Heart right ventricle (tissue), 16 donors: ENCODE results near the gene SIX1. TPM values are rescaled to one million over a fixed set of nuclear protein-coding genes. Genes with fewer than 3 reads are reported as not detected.

Experiments
- ATAC-seq, 8 donors: fragments of 200-7000 bp; cut with Tn5 transposase; one replicate each; pipeline ENCODE4 v1.9.1; 2020; ENCODE audit warnings: mild to moderate bottlenecking in 8 of 8, moderate library complexity in 8 of 8, moderate number of reproducible peaks in 1 of 8
- DNase-seq, 2 donors: peaks; one replicate each; pipeline ENCODE4 v3.0.0-alpha.2; 2020
- H3K27ac ChIP-seq, 10 donors: fragments of 200-600 bp; sonication (generic) in 2 of 10; one replicate each; pipeline versions ENCODE4 v1.5.0 to v1.8.0; 2020 to 2022; ENCODE audit warnings: mild to moderate bottlenecking in 3 of 10
- H3K27me3 ChIP-seq, 7 donors: fragments of 200-600 bp; one replicate each; pipeline ENCODE4 v1.8.0; 2021 to 2022; ENCODE audit warnings: mild to moderate bottlenecking in 2 of 7
- H3K36me3 ChIP-seq, 9 donors: fragments of 200-600 bp; sonication (generic) in 1 of 9; one replicate each; pipeline versions ENCODE4 v1.5.0 to v1.8.0; 2020 to 2022; ENCODE audit warnings: mild to moderate bottlenecking in 2 of 9
- H3K4me1 ChIP-seq, 9 donors: fragments of 200-600 bp; sonication (generic) in 1 of 9; one replicate each; pipeline versions ENCODE4 v1.5.0 to v1.8.0; 2020 to 2022; ENCODE audit warnings: mild to moderate bottlenecking in 4 of 9
- H3K4me3 ChIP-seq, 10 donors: fragments of 200-600 bp; sonication (generic) in 2 of 10; one replicate each; pipeline versions ENCODE4 v1.5.0 to v1.8.0; 2020 to 2022; ENCODE audit warnings: mild to moderate bottlenecking in 7 of 10, moderate library complexity in 2 of 10
- H3K9me3 ChIP-seq, 11 donors: fragments of 200-600 bp in 10 of 11; sonication (generic) in 2 of 11; one replicate each; pipeline versions ENCODE4 v1.5.0 to v1.8.0; 2013 to 2022; ENCODE audit warnings: mild to moderate bottlenecking in 2 of 11, control low read depth in 1 of 11, moderate library complexity in 1 of 11
- WGBS, 2 donors: extraction: QIAGEN DNeasy Blood & Tissue Kit; methylation state at CpG; one replicate each; pipeline ENCODE4 v1.1.7; 2013; ENCODE audit warnings: inconsistent platforms in 1 of 2; 5-methylcytosine and 5-hydroxymethylcytosine counted together
- intact Hi-C, 10 donors: fragments of 100-400 bp; cut with DNase I; formaldehyde crosslinking; loops; one replicate each; pipeline versions ENCODE4 v1.11.1 to v1.14.2; 2022
- polyA plus RNA-seq, 2 donors: library from polyadenylated mRNA; stranded (reverse); fragments of 200-250 nt; gene quantifications; one replicate each; pipeline ENCODE4 v1.2.3, GENCODE V29; 2013
- total RNA-seq, 10 donors: library from RNA; stranded (reverse); fragmentation: NEBNext Ultra II Directional in 3 of 10; extraction: Animal tissue kit (Norgen Biotek cat#: 25700) in 3 of 10; gene quantifications; one replicate each; pipeline versions ENCODE4 v1.2.1 to v1.2.4, GENCODE V29; 2021 to 2023
- TF ChIP-seq, protein P1 (sequence below), 9 donors: fragments of 200-600 bp; sonication (generic) in 2 of 9; IDR thresholded peaks; one replicate each; pipeline versions ENCODE4 v1.5.0 to v1.8.0; 2021 to 2022; ENCODE audit warnings: antibody characterized with exemption in 9 of 9, mild to moderate bottlenecking in 5 of 9, moderate library complexity in 1 of 9
- donor health status: Arrhythmogenic right ventricular cardiomyopathy.
- donor health status: ischemic (EF 13 %, LVEDD 7.1; RV severe dilation, severe dysfunction).
- donor health status: healthy with polysubstance abuse.
- donor health status: DM: no; HTN: yes; CAD: no.
- donor health status: DM: no; HTN: no; CAD: no.
- donor health status: ischemic (EF 25% LVEDD 6.9; RV normal size, moderate dysfunction).
- donor health status: ischemic (EF 25% LVEDD 5.7; RV mildly dilated, moderate dysfunction).
- donor health status: healthy.
- donor health status: DM: yes; HTN: yes; CAD: no.
- donor health status: Ischemic cardiomyopathy.
- donor health status: ischemic (EF 35%, LVEDD 5.7; RV mildly dilated, moderate dysfunction).
- donor health status: nonischemic (EF 11% LVEDD 7.7; RV severe dilation, severe dysfunction).
- donor health status: DM: yes; HTN: yes; CAD: no.
- donor health status: PGD.
- donor health status: ischemic (EF 29% LVEDD 5.4; RV normal size, mild dysfunction).
- donor health status: nonischemic (EF 23%, LVEDD 6.1; RV moderate dilation, normal function).

SIX1 gene
- total and polyA plus RNA-seq, 12 donors = 0.04 to 0.33 TPM; not detected in 10

DNA sequence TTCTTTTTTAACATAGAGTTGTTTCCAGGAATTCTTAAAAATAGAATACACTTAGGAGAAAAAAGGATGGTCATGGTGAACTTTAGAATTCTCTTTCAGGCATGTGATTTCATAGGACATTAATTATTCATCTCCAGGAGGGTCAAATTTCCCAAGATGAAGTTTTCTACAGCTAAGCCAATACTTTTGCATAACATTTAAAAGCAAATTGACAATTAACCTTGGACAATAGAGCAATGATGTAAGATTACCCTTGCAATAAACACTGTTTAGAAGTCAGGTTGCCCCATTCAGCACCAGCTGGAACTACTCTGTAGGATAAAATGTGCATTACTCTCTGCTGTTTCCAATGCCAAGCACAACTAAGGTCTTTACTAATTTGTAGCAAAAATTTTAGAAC, 49.5 kb downstream of the SIX1 start:
- no peaks in the 10 kb centered on the region for H3K36me3 ChIP-seq
- intact Hi-C loops = no loop called here
- no peak for ATAC-seq

DNA sequence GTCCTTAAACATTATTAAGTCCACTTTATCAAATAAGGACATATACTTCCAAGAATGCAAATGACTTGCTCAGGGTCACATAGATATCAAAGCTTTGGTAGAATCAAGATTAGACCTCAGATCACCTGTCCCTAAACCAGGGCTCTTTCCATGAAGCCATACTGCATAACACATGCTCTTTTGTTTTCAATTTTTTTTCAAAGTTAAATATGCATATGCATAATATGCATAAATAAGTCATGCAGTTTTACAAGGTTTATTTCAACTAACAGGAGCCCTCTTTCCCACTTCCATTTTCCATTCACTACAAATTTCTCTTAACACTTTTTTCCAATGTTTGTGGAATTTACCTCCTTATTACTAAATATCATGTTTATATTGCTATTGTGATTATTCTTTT, 53.1 kb downstream of the SIX1 start:
- no peak overlapping the region for H3K4me3 ChIP-seq
- intact Hi-C loops = no loop called here

More for the DNA sequence above, 49.5 kb downstream of the SIX1 start:
- DNase-seq = no peak
- TF ChIP-seq, protein P1, sequence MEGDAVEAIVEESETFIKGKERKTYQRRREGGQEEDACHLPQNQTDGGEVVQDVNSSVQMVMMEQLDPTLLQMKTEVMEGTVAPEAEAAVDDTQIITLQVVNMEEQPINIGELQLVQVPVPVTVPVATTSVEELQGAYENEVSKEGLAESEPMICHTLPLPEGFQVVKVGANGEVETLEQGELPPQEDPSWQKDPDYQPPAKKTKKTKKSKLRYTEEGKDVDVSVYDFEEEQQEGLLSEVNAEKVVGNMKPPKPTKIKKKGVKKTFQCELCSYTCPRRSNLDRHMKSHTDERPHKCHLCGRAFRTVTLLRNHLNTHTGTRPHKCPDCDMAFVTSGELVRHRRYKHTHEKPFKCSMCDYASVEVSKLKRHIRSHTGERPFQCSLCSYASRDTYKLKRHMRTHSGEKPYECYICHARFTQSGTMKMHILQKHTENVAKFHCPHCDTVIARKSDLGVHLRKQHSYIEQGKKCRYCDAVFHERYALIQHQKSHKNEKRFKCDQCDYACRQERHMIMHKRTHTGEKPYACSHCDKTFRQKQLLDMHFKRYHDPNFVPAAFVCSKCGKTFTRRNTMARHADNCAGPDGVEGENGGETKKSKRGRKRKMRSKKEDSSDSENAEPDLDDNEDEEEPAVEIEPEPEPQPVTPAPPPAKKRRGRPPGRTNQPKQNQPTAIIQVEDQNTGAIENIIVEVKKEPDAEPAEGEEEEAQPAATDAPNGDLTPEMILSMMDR (IDR thresholded peaks at IDR 0.05) = no peak
- Histone ChIP-seq H3K27me3 (peaks cover 0 to 12% (median 0%) of the 10 kb centered on the region in 7 donors), H3K9me3 (no peaks in the 10 kb centered on the region), H3K4me1 (no peaks in the 10 kb centered on the region), H3K4me3 (no peak overlapping the region), H3K27ac (no peak overlapping the region)

DNA sequence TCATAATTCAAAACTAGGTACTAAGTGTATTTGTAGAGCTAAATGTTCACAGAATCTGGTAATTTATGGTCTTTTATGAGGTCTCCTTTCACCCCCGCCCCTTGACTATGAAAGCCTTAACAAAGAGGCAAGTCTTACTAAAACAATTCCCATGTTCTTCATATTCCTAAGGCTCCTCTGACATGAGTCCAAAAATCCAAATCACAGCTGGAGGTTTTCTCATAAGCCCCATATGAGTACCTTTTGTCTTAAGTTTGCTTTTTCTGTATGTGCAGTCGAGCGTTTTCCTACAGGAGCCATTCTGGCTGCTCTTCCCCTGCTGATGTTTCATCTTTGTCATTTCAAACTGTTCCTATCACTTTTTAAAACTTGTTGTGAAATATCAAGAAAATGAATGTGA, 55.2 kb downstream of the SIX1 start:
- TF ChIP-seq, protein P1 (IDR thresholded peaks at IDR 0.05) = no peak
- no peak for DNase-seq
- no peaks in the 10 kb centered on the region for H3K9me3 ChIP-seq
- WGBS, 2 donors = 91 to 92% methylated on average over 3 of the region's 3 CpGs
- peaks cover 0 to 5% (median 0%) of the 10 kb centered on the region in 7 donors for H3K27me3 ChIP-seq
- H3K27ac ChIP-seq = no peak overlapping the region
- H3K36me3 ChIP-seq = no peaks in the 10 kb centered on the region
- no peak overlapping the region for H3K4me3 ChIP-seq
- intact Hi-C loops = no loop called here
- no peaks in the 10 kb centered on the region for H3K4me1 ChIP-seq
- no peak for ATAC-seq

More for the DNA sequence above, 53.1 kb downstream of the SIX1 start:
- TF ChIP-seq, protein P1 (IDR thresholded peaks at IDR 0.05) = no peak
- ATAC-seq (no peak), DNase-seq (no peak)
- H3K36me3 ChIP-seq = no peaks in the 10 kb centered on the region
- no peaks in the 10 kb centered on the region for H3K4me1 ChIP-seq
- peaks cover 0 to 12% (median 0%) of the 10 kb centered on the region in 7 donors for H3K27me3 ChIP-seq
- H3K27ac ChIP-seq = no peak overlapping the region
- H3K9me3 ChIP-seq = no peaks in the 10 kb centered on the region

Other genes with a start within 250 kb of the SIX1 start
- not detected for gene C14orf39, start 163.4 kb downstream of the SIX1 start, total RNA-seq
- not detected for gene C14orf39, start 163.4 kb downstream of the SIX1 start, polyA plus RNA-seq
- not detected for gene SIX6, start 140.3 kb downstream of the SIX1 start, total RNA-seq
- gene SIX6, start 140.3 kb downstream of the SIX1 start, polyA plus RNA-seq = not detected
- gene SIX4, start 74.9 kb upstream of the SIX1 start, total RNA-seq = 1 to 10 TPM in 3 of 10 donors, under 1 TPM in 7; 0.59 to 1.5 (median 0.82) TPM
- under 1 TPM; 0.16 to 0.29 TPM for gene SIX4, start 74.9 kb upstream of the SIX1 start, polyA plus RNA-seq
- 10 to 100 TPM; 22.8 to 35.3 (median 29.9) TPM for gene MNAT1, start 85.3 kb upstream of the SIX1 start, total RNA-seq
- gene MNAT1, start 85.3 kb upstream of the SIX1 start, polyA plus RNA-seq = 10 to 100 TPM; 13.9 to 20.5 TPM